C4-2B (cell line): ENCODE data around the gene EDDM3A.

Source experiments
- CTCF ChIP-seq: fragments of 450-650 bp; conservative IDR thresholded peaks from 2 replicates; pipeline ENCODE4 v1.5.1; 2017; ENCODE audit warnings: mild to moderate bottlenecking
- ZFX ChIP-seq: fragments of 450-650 bp; IDR thresholded peaks from 2 replicates; pipeline ENCODE4 v1.6.1; 2017

- TF ChIP-seq CTCF, result no peak
- no peak for TF ChIP-seq ZFX
These were observed 15.3 kb downstream of the EDDM3A start for GRCh38 chr14:20760950-20761349.
